ENCODE results near the gene APOA1. TPM values are rescaled to one million over a fixed set of nuclear protein-coding genes. Genes with fewer than 3 reads are reported as not detected.
A peak's percentile ranks its signal among the peaks of the same experiment; 100 is the strongest.

The APOA1 gene
- total RNA-seq, 4 donors from 2014 or later: 0.50 to 1.4 TPM; not detected in 2

DNA sequence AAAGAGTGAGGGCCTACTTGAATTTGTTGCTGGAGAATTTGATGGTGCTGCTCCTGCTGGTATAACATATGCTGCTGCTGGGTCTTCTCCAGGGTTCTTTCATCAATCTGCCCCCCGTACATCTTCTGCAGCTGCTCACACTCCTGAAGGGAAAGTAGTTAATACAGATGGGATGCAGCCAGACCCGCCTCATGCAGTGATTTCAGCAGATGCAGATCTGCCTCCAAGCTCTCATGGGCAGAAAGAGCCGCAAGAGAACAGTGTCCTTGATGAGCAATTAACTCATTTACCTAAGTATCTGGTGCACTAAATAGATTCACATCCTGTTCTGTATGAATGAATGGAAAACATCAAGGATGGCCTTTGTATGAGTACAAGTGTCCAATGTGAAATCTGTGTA is 24.8 kb upstream of the APOA1 start:
- peaks cover 0 to 6% (median 2%) of the 10 kb centered on the region in 4 donors for H3K4me1 ChIP-seq
- H3K4me3 ChIP-seq: no peak overlapping the region
- intact Hi-C loops (cut with DNase I): no loop called here
- TF ChIP-seq, protein P1, sequence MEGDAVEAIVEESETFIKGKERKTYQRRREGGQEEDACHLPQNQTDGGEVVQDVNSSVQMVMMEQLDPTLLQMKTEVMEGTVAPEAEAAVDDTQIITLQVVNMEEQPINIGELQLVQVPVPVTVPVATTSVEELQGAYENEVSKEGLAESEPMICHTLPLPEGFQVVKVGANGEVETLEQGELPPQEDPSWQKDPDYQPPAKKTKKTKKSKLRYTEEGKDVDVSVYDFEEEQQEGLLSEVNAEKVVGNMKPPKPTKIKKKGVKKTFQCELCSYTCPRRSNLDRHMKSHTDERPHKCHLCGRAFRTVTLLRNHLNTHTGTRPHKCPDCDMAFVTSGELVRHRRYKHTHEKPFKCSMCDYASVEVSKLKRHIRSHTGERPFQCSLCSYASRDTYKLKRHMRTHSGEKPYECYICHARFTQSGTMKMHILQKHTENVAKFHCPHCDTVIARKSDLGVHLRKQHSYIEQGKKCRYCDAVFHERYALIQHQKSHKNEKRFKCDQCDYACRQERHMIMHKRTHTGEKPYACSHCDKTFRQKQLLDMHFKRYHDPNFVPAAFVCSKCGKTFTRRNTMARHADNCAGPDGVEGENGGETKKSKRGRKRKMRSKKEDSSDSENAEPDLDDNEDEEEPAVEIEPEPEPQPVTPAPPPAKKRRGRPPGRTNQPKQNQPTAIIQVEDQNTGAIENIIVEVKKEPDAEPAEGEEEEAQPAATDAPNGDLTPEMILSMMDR (IDR thresholded peaks at IDR 0.05): no peak
- TF ChIP-seq POLR2AphosphoS5 (IDR thresholded peaks at IDR 0.05) (no peak), POLR2A (IDR thresholded peaks at IDR 0.05; ENCODE audit: low read depth) (no peak), EP300 (IDR thresholded peaks at IDR 0.05) (no peak)
- no peak for DNase-seq (ENCODE audit: extremely low spot score)
- WGBS: 87% methylated on average over 3 of the region's 3 CpGs
- peaks cover 56 to 100% (median 93%) of the 10 kb centered on the region in 4 donors for H3K36me3 ChIP-seq
- no peak overlapping the region for H3K27ac ChIP-seq (replicated peaks in 1 of 4)
- no peaks in the 10 kb centered on the region for H3K9me3 ChIP-seq
- no peaks in the 10 kb centered on the region for H3K27me3 ChIP-seq

DNA sequence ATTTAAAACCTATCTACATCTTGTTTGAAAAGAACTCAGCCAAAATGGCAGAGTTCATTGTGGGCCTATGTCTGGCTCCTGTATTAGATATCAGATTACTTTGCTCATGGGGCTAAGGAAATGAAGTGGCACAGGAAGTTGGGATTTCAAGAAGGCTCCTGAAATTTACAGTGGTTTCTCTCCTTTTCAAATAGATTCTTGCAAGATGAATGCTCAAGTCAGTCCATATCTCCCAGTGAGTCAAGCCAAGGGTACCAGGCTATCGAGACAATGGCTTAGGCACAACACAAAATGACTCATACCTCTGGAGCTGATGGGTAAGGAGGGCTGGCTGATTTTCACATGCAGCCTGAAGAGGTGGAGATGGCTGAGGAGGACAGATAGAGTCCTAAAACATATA is 24.1 kb upstream of the APOA1 start:
- WGBS: 56% methylated on average over 1 of the region's 1 CpG
- Histone ChIP-seq H3K4me3 (no peak overlapping the region), H3K27ac (replicated peaks in 1 of 4) (no peak overlapping the region), H3K9me3 (no peaks in the 10 kb centered on the region), H3K27me3 (no peaks in the 10 kb centered on the region), H3K36me3 (peaks cover 51 to 99% (median 90%) of the 10 kb centered on the region in 4 donors), H3K4me1 (peaks cover 0 to 7% (median 2%) of the 10 kb centered on the region in 4 donors)
- no peak for DNase-seq (ENCODE audit: extremely low spot score)
- intact Hi-C loops (cut with DNase I): no loop called here
- no peak for TF ChIP-seq EP300 (IDR thresholded peaks at IDR 0.05)
- no peak for TF ChIP-seq POLR2A (IDR thresholded peaks at IDR 0.05; ENCODE audit: low read depth)
- TF ChIP-seq, protein P1 (IDR thresholded peaks at IDR 0.05): no peak
- no peak for TF ChIP-seq POLR2AphosphoS5 (IDR thresholded peaks at IDR 0.05)

DNA sequence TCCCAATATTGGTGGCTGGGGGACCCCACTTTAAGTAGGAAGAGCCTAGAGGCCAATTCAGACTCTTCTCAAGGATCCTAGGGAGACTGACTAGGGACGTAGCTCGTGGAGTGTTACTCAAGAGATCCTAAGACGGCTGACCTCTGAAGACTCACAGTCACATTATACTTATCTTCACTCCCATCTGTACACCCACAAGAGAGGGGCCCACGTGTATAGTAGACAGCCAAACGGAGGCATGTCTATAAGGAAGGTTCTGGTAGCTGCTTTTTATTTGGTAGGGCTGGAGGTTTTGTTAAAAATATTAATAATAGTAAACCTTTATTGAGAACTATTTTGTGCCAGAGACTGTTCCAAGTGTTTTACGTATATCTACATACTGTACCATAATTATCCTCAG is 22.9 kb upstream of the APOA1 start:
- no peak overlapping the region for H3K4me3 ChIP-seq
- no peak overlapping the region for H3K27ac ChIP-seq (replicated peaks in 1 of 4)
- no peak for TF ChIP-seq EP300 (IDR thresholded peaks at IDR 0.05)
- TF ChIP-seq POLR2A (IDR thresholded peaks at IDR 0.05; ENCODE audit: low read depth): no peak
- TF ChIP-seq, protein P1 (IDR thresholded peaks at IDR 0.05): no peak
- TF ChIP-seq POLR2AphosphoS5 (IDR thresholded peaks at IDR 0.05): no peak
- intact Hi-C loops (cut with DNase I): no loop called here
- peaks cover 51 to 98% (median 86%) of the 10 kb centered on the region in 4 donors for H3K36me3 ChIP-seq
- H3K4me1 ChIP-seq: peaks cover 0 to 7% (median 1%) of the 10 kb centered on the region in 4 donors
- no peaks in the 10 kb centered on the region for H3K27me3 ChIP-seq
- H3K9me3 ChIP-seq: no peaks in the 10 kb centered on the region
- 90% methylated on average over 6 of the region's 6 CpGs for WGBS
- DNase-seq (ENCODE audit: extremely low spot score): no peak

DNA sequence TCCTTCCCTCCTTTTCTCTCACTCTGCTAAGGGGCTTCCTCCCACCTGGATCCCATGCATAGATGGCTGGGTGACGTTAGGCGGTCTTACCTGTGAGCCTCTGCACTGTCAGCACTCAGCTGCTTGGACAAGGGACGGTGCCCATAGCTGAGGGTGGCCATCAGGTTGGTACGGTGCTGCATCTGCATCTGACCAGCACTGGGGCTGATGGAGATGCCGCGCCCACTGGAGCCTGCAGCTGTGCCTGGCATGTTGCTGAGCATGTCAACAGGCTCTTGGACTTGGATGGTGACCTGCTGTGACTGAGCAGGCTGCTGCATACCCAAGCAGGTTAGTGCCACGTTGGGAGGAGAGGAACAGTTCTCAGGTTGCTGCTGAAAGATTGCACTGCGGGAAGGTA is 21.8 kb upstream of the APOA1 start:
- H3K36me3 ChIP-seq: peaks cover 51 to 96% (median 81%) of the 10 kb centered on the region in 4 donors
- intact Hi-C loops (cut with DNase I): no loop called here
- TF ChIP-seq POLR2AphosphoS5 (IDR thresholded peaks at IDR 0.05) (no peak), EP300 (IDR thresholded peaks at IDR 0.05) (no peak), POLR2A (IDR thresholded peaks at IDR 0.05; ENCODE audit: low read depth) (no peak)
- TF ChIP-seq, protein P1 (IDR thresholded peaks at IDR 0.05): no peak
- peaks cover 0 to 7% (median under 1%) of the 10 kb centered on the region in 4 donors for H3K4me1 ChIP-seq
- WGBS: 94% methylated on average over 2 of the region's 8 CpGs
- no peaks in the 10 kb centered on the region for H3K9me3 ChIP-seq
- H3K4me3 ChIP-seq: no peak overlapping the region
- H3K27ac ChIP-seq (replicated peaks in 1 of 4): no peak overlapping the region
- DNase-seq (ENCODE audit: extremely low spot score): no peak
- no peaks in the 10 kb centered on the region for H3K27me3 ChIP-seq

DNA sequence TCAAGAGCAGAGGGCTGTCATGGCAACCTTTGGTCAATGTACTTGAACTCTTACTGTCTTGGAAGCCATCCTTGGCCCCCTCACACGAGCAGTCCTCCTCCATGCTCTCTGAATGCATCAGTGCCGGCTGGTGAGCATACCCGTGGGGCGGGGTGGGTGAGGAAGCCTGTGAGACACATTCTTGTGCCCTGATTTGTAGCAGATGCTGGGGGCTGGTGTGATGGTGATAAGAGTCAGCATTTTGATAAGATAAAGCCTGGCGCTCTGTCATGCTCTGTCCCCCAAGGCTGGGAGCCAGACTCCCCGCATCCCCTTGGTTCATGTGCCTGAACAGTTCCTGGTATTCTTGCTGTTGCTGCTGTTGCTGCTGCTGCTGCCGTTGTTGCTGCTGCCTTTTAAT is 20.5 kb upstream of the APOA1 start:
- WGBS: 80% methylated on average over 4 of the region's 7 CpGs
- H3K36me3 ChIP-seq: peaks cover 42 to 92% (median 73%) of the 10 kb centered on the region in 4 donors
- TF ChIP-seq POLR2AphosphoS5 (IDR thresholded peaks at IDR 0.05) (no peak), POLR2A (IDR thresholded peaks at IDR 0.05; ENCODE audit: low read depth) (no peak), EP300 (IDR thresholded peaks at IDR 0.05) (no peak)
- TF ChIP-seq, protein P1 (IDR thresholded peaks at IDR 0.05): no peak

More for the DNA sequence above, 20.5 kb upstream of the APOA1 start:
- DNase-seq (ENCODE audit: extremely low spot score): no peak
- no peak overlapping the region for H3K4me3 ChIP-seq
- H3K27ac ChIP-seq (replicated peaks in 1 of 4): peak overlapping the region in 1 of 4 donors; percentile 13
- H3K9me3 ChIP-seq: no peaks in the 10 kb centered on the region
- H3K4me1 ChIP-seq: peaks cover 3 to 17% (median 9%) of the 10 kb centered on the region in 4 donors
- H3K27me3 ChIP-seq: no peaks in the 10 kb centered on the region
- intact Hi-C loops (cut with DNase I): no loop called here

All from esophagus muscularis mucosa (tissue), 4 donors.